H4 (cell line): Measurements from ENCODE around the gene RFT1. TPM values are rescaled to one million over a fixed set of nuclear protein-coding genes. Genes with fewer than 3 reads are reported as not detected.

Experiments used
- total RNA-seq: library from RNA; depleted of rRNA; stranded (reverse); fragments of >200 nt; shearing (Covaris generic); gene quantifications from 2 replicates; pipeline ENCODE4 v1.2.3, GENCODE V29; 2014; rRNA removed

The RFT1 gene
- total RNA-seq, 1 experiment from 2014 or later, result 16.5 TPM

Other genes starting within 250 kb of the RFT1 start
- gene STIMATE, start 232.9 kb downstream of the RFT1 start, total RNA-seq, result 4.0 and 5.0 TPM in 2 replicates
- gene SFMBT1, start 84.4 kb downstream of the RFT1 start, total RNA-seq, result 3.5 and 8.0 TPM in 2 replicates
- 0.35 and 1.2 TPM in 2 replicates for gene PRKCD, start 30.8 kb upstream of the RFT1 start, total RNA-seq
- 404 and 447 TPM in 2 replicates for gene TKT, start 125.6 kb upstream of the RFT1 start, total RNA-seq
- 6.5 and 10.9 TPM in 2 replicates for gene DCP1A, start 217.1 kb upstream of the RFT1 start, total RNA-seq